Measurements from ENCODE around the gene ZFP57.
A peak's percentile ranks its signal among the peaks of the same experiment; 100 is the strongest.

The ZFP57 gene

DNA sequence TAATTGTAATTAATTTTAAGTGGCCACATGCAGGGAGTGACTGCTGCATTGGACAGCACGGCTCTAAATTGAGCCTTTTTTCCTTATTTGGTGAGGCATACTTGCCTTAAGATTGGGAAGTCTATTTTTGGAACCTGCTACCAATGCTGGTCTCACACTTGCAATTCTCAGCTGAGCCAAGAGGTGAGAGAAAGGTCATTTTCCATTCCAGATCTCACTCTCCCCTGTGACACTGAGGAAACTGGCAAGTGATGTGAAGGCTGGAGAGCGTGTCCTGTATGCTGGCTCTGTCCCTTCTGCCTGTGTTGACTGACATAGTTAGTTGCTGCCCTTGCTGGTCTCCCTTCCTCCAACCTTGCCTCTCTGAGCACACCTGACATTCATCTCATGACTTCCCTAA, 24.8 kb downstream of the ZFP57 start:
- no peak for DNase-seq (ENCODE audit: low read depth in 2 of 2)

DNA sequence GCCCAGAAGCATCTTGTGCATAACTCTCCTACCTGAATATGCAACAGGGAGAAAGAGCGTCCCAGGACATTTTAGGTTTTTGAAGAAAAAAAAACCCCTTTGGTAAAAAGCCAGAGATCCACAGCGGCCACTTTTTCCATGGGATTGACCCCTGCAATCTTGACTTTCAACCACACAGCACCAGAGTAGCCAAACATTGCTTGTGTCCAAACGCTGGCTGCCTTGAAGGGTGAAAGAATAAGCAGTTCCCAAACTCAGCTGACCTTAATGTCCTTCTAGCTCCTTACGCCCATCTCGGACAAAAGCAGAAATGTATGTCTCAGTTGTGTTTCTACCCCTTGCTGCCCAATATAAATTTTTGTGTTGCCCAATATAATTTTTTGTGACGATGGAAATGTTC, 25.3 kb downstream of the ZFP57 start:
- DNase-seq (ENCODE audit: low read depth in 2 of 2): no peak

DNA sequence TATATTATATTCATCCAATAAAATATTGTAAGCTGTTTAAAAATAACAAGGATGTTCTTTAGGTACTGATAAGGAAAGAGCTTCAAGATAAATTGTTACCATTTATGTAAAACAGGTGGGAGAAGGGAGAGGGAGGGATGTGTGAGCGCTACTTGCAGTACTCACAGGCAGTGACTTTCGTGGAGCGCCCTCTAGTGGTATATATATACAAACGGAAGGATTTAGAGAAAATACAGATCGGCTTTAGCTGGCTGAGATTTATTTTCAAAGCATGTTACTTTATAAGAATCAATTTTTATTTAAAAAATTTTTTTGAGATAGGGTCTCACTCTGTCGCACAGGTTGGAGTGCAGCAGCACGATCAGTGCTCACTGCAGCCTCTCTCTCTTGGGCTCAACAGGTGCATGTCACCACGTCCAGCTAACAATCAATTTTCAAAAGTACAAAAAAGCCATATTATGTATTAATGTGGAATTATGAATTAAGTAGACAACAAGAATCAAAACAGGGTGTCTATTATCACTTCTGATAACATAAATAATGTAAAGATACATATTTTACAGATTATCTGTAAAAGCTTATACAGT, 27.4 kb downstream of the ZFP57 start:
- DNase-seq (ENCODE audit: low read depth in 2 of 2): peak in 1 of 2 donors; percentile 30

DNA sequence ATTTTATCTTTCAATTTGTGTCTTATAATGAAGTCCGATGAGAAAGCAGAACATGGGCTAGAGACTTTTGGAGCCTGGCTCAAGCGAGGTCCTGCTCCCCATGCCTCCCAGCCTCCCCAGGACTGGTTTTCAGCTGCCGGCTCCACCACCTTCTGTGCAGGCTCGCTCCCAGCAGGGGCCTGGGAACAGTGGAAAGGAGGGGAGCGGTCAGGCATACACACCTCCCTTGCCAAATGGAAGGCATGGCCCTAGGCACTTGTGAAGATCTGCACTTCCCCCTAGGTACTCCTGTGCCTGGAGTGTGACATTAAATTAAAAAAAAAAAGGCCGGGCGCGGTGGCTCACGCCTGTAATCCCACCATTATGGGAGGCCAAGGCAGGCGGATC, 28.8 kb downstream of the ZFP57 start:
- DNase-seq (ENCODE audit: low read depth in 2 of 2): no peak

DNA sequence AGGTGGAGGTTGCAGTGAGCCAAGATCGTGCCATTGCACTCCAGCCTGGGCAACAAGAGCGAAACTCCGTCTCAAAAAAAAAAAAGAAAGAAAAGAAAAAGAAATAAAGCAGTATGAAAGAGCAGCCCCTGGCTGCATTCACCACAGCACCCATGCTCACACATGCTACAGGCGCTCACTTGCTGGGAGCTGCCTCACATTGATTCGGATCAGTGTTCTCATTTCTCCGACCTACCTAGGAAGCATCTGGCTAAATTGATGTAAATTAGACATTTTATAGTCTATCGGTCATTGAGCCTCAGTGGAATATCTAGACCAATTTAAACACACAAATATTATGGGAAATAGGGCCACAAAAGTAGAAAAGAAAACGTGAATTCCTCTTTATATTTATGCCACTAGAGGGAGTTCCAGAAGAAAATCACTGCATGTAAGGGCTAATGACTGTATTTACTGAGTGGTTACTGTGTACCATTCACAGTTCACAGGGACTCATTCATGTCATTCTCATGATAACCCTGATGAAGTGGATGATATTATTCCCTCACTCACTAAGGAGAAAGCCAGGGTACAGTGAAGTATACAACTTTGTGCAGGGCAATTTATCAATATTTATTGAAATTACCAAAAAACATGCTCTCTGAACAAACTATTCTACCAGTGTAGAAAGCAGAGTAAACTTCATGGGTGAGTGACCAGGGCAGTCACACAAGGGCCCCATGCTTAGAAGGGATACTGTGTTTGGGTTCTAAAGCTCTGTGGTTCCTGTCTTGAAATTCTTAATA, 29.3 kb downstream of the ZFP57 start:
- DNase-seq (ENCODE audit: low read depth in 2 of 2): no peak

GRCh38 chr6:29649701-29650673, 31.0 kb downstream of the ZFP57 start:
- DNase-seq (ENCODE audit: low read depth in 2 of 2): peak; percentile 96 to 97

DNA sequence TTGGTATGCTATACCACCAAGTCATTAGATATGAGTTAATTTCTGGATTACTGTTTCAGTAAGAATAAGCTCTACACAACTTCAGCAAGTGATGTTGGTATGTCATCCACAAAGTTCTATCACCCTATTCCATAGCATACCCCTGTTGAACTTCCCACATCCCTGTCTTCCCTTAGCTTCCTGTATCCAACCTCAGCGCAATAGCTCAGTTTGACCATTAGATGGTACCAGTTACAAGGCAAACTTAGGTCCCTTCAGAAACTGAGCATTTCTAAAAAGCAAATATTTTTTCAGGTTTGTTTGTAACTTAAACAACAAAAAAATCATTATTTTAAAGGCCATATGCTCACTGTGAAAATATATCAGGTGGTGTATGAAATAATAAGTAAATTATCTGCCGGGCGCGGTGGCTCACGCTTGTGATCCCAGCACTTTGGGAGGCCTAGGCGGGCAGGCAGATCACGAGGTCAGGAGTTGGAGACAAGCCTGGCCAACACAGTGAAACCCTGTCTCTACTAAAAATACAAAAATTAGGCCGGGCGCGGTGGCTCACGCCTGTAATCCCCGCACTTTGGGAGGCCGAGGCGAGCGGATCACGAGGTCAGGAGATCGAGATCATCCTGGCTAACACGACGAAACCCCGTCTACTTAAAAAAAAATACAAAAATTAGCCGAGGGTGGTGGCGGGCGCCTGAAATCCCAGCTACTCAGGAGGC, 32.9 kb downstream of the ZFP57 start:
- DNase-seq (ENCODE audit: low read depth in 2 of 2): no peak

GRCh38 chr6:29641430-29642148, 39.4 kb downstream of the ZFP57 start:
- no peak for DNase-seq (ENCODE audit: low read depth in 2 of 2)

- DNase-seq (ENCODE audit: low read depth in 2 of 2): no peak
These were observed 43.7 kb downstream of the ZFP57 start for GRCh38 chr6:29637247-29637646.

DNA sequence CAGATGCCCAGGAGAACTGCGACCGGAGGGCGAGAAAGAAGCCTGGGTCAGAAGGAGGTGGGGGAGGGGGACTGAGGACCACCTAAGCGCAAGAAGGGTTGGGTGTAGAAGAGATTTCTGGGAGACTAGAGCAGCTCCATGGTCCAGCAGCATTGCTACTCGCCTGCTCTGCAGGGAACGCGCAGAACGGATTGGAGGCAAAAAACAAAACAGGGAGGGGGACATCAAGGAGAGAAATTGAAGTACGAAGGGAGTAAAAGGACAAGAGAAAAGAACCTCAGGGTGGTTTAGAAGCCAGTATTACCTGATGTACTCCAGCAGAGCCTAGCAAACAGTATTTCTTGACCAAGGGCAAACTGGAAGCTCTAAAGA, 47.4 kb downstream of the ZFP57 start:
- DNase-seq (ENCODE audit: low read depth in 2 of 2): no peak

- peak; percentile 53 to 54 for DNase-seq (ENCODE audit: low read depth in 2 of 2)
These were observed 48.0 kb downstream of the ZFP57 start, which contains the start of gene GABBR1 for GRCh38 chr6:29632789-29633533. TSS of gene GABBR1 (minus strand) at chr6:29633183. CDS start at chr6:29632385, 798 bp downstream.

DNA sequence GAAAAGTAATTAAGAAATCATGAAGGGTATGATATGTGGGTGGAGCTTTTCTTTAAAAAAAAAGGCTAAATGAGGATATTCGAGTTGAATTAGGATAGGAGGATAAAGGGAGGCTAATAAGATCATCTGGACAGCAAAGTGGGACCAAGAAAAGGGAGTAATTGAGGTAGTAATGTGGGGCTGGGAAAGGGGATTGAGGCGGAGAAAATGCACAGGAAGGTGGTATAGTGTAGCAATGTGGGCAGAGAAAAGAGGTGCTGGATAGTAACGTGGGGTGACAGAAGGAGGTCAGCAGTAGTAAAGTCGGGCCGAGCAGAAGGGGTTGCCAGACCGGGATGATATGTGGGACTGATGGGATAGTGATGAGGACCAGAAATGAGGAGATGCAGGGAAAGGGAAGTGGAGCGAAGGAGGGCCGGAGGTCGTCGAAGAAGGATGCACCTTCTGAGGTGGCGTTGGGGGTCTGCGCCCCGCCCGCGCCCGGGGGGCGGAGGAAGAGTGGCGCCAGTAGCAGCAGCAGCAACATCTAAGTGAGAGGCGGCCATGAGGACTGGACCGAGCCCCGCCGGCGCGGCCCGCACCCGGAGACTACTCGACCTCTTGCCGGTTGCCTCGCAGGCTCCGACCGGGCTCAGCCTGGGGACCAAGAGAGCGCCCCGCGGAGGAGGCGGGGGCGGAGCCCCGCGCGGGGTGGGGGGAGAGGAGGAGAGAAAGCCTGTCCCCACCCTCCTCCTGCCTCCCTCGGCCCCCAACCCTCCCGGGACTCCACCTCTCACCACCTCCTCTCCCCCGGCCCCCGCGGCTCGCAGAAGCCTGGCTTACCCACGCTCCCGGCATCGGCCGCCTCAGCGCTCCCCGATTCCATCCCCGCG, 48.9 kb downstream of the ZFP57 start:
- peak; percentile 25 to 27 for DNase-seq (ENCODE audit: low read depth in 2 of 2)

GRCh38 chr6:29631209-29631810, 49.6 kb downstream of the ZFP57 start:
- DNase-seq (ENCODE audit: low read depth in 2 of 2): no peak

DNA sequence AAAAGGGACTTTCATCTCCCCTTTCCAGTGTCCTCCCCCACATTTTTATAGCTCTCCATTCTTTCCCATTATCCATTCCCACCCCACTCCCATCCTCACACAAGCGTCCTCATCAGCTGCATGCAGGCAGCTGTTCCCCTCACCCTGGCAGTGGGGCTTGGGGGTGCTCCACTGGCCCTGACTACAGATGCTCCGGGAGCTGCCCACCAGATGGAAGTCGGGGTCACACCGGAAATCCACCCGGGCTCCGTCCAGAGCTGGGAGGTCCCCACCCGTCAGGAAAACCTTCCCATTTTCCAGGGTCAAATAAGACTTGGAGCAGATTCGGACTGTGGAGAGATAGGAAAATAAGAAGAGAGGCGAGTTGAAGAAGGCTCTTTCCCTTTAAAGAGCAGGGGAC, 50.6 kb downstream of the ZFP57 start:
- no peak for DNase-seq (ENCODE audit: low read depth in 2 of 2)

DNA sequence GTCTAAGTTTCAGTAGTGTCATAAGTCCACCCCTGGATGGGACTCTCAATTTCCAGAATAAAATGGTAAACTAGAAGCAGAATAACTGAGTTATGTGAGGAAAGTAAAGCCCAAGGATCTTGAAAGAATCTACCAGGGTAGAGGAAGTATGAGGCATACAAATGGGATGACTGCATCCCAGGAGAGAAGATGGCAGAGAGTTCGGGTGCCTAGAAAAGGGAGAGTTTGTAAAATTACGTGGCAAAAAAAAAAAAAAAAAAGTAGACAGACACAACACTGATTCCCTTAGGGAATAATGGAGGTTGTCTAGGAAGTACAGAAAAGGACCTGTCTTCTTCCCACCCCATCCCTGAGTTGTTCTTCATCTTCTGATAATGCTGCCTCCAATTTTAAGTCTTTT, 51.4 kb downstream of the ZFP57 start:
- no peak for DNase-seq (ENCODE audit: low read depth in 2 of 2)

- peak; percentile 38 to 46 for DNase-seq (ENCODE audit: low read depth in 2 of 2)
These were observed 52.3 kb downstream of the ZFP57 start for GRCh38 chr6:29628419-29629281.

DNA sequence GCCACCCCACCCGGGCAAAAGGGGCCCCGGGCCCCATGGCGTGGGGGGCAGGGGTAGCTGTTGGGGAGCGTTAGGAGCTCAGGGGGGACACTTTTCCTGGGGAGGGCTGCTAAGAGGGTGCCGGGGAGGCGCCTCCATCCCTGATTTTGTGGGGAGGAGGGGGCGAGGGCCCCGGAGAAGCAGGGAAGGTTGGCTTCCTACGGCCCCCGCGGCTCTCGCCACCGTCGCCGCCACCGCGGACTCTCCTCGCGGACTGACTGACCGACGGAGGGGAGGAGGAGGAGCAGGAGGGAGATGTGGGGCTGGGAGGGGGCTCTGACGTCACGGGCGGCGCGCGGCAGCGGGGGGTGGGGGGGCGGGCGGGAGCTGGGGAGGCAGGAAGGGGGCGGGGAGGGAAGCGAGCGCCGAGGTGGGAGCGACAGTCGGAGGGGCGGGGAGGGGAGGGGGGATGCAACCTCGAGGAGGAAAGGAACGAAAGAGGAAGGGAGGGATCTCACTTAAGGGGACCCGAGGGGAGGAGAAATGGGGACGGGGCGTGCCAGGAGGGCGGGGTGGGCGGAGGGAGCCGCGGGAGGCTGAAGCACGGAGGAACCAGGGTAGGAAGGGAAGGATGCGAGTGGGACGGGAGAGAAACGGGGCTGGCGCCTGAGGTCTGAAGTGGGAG, 53.1 kb downstream of the ZFP57 start:
- peak; percentile 16 to 35 for DNase-seq (ENCODE audit: low read depth in 2 of 2)

Measured in activated CD4-positive, alpha-beta T cell treated with anti-CD3 and anti-CD28 coated beads for 24 hours (primary cell).